Vagina (tissue), 2 donors: Measurements from ENCODE around the gene ERP27.

Source experiments
- CTCF ChIP-seq, 3 experiments: fragments of 450-650 bp in 2 of 3; fragments of 200-600 bp in 1 of 3; sonication (generic) in 1 of 3; IDR thresholded peaks; one replicate each; pipeline ENCODE4 v1.5.1; 2017 to 2019; ENCODE audit warnings: antibody characterized with exemption in 3 of 3, mild to moderate bottlenecking in 2 of 3, moderate library complexity in 2 of 3
- POLR2A ChIP-seq, 2 donors: fragments of 450-650 bp; IDR thresholded peaks; one replicate each; pipeline ENCODE4 v1.6.1; 2017; ENCODE audit warnings: antibody characterized with exemption in 2 of 2, mild to moderate bottlenecking in 2 of 2, moderate library complexity in 2 of 2

- TF ChIP-seq CTCF (IDR thresholded peaks at IDR 0.05): no peak
- no peak for TF ChIP-seq POLR2A (IDR thresholded peaks at IDR 0.05)
These were observed 30.1 kb upstream of the ERP27 start for GRCh38 chr12:14968478-14968877.
